ENCODE measurements around the gene EML2. TPM values are rescaled to one million over a fixed set of nuclear protein-coding genes. Genes with fewer than 3 reads are reported as not detected.
A peak's percentile ranks its signal among the peaks of the same experiment; 100 is the strongest.

The EML2 gene
- total RNA-seq, 1 donor from 2014 or later = 18.9 TPM

- DNase-seq = no peak
These were observed 54.0 kb downstream of the EML2 start for GRCh38 chr19:45585158-45585577.

GRCh38 chr19:45584332-45585157 lies 54.7 kb downstream of the EML2 start, which contains the start of gene OPA3:
Gene OPA3 (minus strand): TSS chr19:45584802. CDS start chr19:45584764, 38 bp downstream.
- peak; percentile 100 for DNase-seq

GRCh38 chr19:45581576-45581975 lies 57.6 kb downstream of the EML2 start:
- DNase-seq = no peak

DNA sequence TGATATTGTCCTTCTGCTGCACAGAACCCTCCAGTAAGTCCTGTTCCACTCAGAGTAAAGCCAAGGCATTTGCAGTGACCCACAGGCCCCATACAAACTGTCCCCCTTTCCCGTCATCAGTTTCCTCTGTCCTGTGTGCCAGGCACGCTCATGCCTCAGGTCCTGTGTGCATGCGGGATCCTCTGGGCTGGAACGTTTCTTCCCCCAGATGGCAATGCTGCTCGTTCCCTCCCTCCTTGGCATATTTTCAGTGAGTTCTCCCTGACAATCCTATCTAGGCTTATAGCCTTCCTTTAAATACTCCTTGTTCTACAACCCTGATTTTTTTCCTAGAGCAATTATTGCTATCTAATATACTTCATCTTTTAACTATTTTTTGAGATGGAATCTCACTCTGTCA lies 60.3 kb downstream of the EML2 start:
- no peak for DNase-seq

GRCh38 chr19:45577111-45577905 lies 61.9 kb downstream of the EML2 start:
- DNase-seq = peak; percentile 34

DNA sequence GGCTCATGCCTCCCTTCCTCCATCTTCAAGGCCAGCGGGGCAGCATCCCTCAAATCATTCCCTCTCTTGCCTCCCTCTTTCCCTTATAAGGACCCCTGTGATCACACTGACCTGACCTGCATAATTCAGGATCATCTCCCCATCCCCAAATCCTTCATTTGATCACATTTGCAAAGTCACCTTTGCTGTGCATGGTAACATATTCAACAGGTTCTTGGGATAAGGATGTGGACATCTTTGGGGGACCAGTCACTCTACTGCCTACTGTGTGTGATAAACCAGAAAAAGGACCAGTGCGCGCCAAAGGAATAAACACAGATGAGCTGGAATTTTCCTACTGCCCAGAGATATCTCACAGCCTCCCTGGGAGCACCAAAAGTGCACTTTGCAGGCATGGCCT lies 62.5 kb downstream of the EML2 start:
- DNase-seq = no peak

DNA sequence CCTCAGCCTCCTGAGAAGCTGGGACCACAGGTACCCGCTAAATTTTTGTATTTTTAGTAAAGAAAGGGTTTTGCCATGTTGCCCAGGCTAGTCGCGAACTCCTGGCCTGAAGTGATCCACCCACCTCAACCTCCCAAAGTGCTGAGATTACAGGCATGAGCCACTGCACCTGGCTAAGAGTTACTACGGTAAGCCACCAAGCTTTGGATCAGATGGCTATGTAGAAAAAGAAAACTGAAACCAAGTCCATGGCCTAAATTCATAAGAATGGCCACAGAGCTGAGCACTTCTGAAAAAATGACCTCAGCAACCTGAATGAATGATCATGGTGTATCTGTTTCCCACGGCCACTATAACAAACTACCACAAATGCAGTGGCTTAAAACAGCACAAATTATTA lies 64.0 kb downstream of the EML2 start:
- DNase-seq = no peak

DNA sequence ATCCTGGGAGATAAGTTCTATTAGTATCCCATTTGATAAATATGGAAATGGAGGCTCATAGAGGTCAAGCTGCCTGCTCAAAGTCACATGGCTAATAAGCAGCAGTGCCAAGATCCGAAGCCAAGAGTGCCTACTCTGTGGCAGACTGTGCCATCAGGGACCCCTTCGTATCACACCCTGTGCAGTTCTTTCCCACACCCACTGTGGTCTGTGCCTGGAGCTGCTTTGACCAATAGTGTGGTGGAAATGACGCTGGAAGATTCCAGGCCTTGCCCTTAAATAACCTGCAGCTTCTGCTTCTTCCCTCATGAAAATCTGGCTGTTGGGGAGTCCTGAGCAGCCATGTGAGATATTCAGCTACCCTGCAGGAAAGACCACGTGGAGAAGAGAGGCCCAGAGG lies 64.7 kb downstream of the EML2 start:
- DNase-seq = no peak

GRCh38 chr19:45571457-45572220 lies 67.6 kb downstream of the EML2 start:
- DNase-seq = no peak

- peak; percentile 73 for DNase-seq
These were observed 69.4 kb downstream of the EML2 start for GRCh38 chr19:45569619-45570421.

DNA sequence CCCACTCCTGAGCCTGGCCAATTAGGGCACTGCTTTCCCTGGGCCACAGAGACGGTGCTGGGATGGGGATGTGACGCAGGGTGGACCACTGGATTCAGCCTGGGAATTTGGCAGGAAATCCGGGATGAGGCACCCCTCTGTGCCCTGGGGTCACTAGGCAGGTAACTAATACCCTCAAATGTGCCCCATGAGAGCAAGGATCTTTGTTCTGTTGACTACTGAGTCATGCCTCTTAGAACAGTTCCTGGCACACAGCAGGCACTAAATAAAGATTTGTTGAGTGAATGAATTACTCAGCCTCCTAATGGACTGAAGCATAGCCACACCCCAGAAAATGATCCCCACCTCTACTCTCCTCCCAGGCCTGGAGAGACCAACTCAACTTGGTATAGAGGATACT lies 70.5 kb downstream of the EML2 start:
- DNase-seq = peak; percentile 81

- DNase-seq = no peak
These were observed 71.6 kb downstream of the EML2 start for GRCh38 chr19:45567609-45568008.

GRCh38 chr19:45564131-45564780 lies 74.9 kb downstream of the EML2 start:
- DNase-seq = no peak

- DNase-seq = peak; percentile 87
These were observed 78.5 kb downstream of the EML2 start for GRCh38 chr19:45560686-45561085.

- DNase-seq = no peak
These were observed 79.2 kb downstream of the EML2 start for GRCh38 chr19:45560038-45560437.

Other genes with a start within 250 kb of the EML2 start
- gene PPP1R13L, start 234.3 kb downstream of the EML2 start, total RNA-seq = 10.9 and 21.0 TPM in 2 replicates
- gene POLR1G, start 232.8 kb downstream of the EML2 start, total RNA-seq = 9.5 and 15.2 TPM in 2 replicates
- gene ERCC1, start 215.5 kb downstream of the EML2 start, total RNA-seq = 56.5 and 63.1 TPM in 2 replicates
- gene FOSB, start 171.4 kb downstream of the EML2 start, total RNA-seq = 0.65 and 23.8 TPM in 2 replicates
- gene RTN2, start 142.3 kb downstream of the EML2 start, total RNA-seq = 9.0 and 10.2 TPM in 2 replicates
- 0.60 and 1.5 TPM in 2 replicates for gene PPM1N, start 141.0 kb downstream of the EML2 start, total RNA-seq
- 93.9 and 101 TPM in 2 replicates for gene VASP, start 131.9 kb downstream of the EML2 start, total RNA-seq
- gene OPA3, start 54.6 kb downstream of the EML2 start, total RNA-seq = 5.1 and 9.4 TPM in 2 replicates
- 3.2 and 5.0 TPM in 2 replicates for gene GPR4, start 37.2 kb downstream of the EML2 start, total RNA-seq
- gene GIPR, start 28.8 kb upstream of the EML2 start, total RNA-seq = 0.05 TPM in 1 of 2 replicates, not detected in the other
- 218 and 295 TPM in 2 replicates for gene SNRPD2, start 52.6 kb upstream of the EML2 start, total RNA-seq
- 8.3 and 11.8 TPM in 2 replicates for gene QPCTL, start 53.3 kb upstream of the EML2 start, total RNA-seq
- 7.7 and 7.8 TPM in 2 replicates for gene FBXO46, start 91.5 kb upstream of the EML2 start, total RNA-seq
- gene MEIOSIN, start 94.0 kb upstream of the EML2 start, total RNA-seq = not detected in 2 replicates
- gene SIX5, start 129.9 kb upstream of the EML2 start, total RNA-seq = 9.8 and 11.7 TPM in 2 replicates
- 10.9 and 12.4 TPM in 2 replicates for gene DMPK, start 143.1 kb upstream of the EML2 start, total RNA-seq
- 28.8 and 31.7 TPM in 2 replicates for gene DMWD, start 153.4 kb upstream of the EML2 start, total RNA-seq
- gene RSPH6A, start 175.9 kb upstream of the EML2 start, total RNA-seq = under 0.01 and 0.05 TPM in 2 replicates
- 32.7 and 55.1 TPM in 2 replicates for gene SYMPK, start 223.8 kb upstream of the EML2 start, total RNA-seq
- gene FOXA3, start 224.9 kb upstream of the EML2 start, total RNA-seq = 0.14 TPM in 1 of 2 replicates, not detected in the other
- 31.6 and 32.7 TPM in 2 replicates for gene IRF2BP1, start 246.7 kb upstream of the EML2 start, total RNA-seq

All from dermis blood vessel endothelial cell (primary cell).